ENCODE measurements around the gene ACR. TPM values are rescaled to one million over a fixed set of nuclear protein-coding genes. Genes with fewer than 3 reads are reported as not detected.
A peak's percentile ranks its signal among the peaks of the same experiment; 100 is the strongest.

Gene ACR
- total and polyA plus RNA-seq, 2 of the 13 experiments (the other 11 are each of a cell fraction or from before 2014, with no cell fraction given), result 0.15 TPM; not detected in 1

DNA sequence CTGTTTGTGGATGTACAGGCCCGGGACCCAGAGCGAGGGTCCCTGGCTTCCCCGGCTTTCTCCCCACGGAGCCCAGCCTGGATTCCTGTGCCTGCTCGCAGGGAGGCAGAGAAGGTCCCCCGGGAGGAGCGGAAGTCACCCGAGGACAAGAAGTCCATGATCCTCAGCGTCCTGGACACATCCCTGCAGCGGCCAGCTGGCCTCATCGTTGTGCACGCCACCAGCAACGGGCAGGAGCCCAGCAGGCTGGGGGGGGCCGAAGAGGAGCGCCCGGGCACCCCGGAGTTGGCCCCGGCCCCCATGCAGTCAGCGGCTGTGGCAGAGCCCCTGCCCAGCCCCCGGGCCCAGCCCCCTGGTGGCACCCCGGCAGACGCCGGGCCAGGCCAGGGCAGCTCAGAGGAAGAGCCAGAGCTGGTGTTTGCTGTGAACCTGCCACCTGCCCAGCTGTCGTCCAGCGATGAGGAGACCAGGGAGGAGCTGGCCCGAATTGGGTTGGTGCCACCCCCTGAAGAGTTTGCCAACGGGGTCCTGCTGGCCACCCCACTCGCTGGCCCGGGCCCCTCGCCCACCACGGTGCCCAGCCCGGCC, 16.7 kb upstream of the ACR start:
- ChIA-PET CTCF (ENCODE audit: low intra/inter-chr PET ratio, low total read pairs) (no interaction called here), POLR2A (no interaction called here)
- H4K20me1 ChIP-seq (ENCODE audit: insufficient read depth, low read length), result no peaks in the 10 kb centered on the region; the same call in 1 of the 2 replicates
- no peaks in the 10 kb centered on the region for H3K27me3 ChIP-seq (ENCODE audit: control insufficient read depth in 1 of 2, insufficient read depth in 2 of 2, low read length in 2 of 2)
- DNase-seq (ENCODE audit: low spot score) (no peak), ATAC-seq (no peak), FAIRE-seq (no peak)
- no peak overlapping the region for H3K4me2 ChIP-seq (ENCODE audit: low read depth, low read length)
- H3K4me3 ChIP-seq (replicated peaks in 1 of 3; ENCODE audit: insufficient read depth in 1 of 3, low read depth in 2 of 3, low read length in 3 of 3), result no peak overlapping the region
- in situ Hi-C loops (cut with HindIII; ENCODE audit: extremely low pct_ligation_motif_present, low pct_unique_long_range_greater_than_20kb) (no loop called here), intact Hi-C loops (cut with micrococcal nuclease; ENCODE audit: unreplicated experiment) (no loop called here)
- H3K9me3 ChIP-seq (ENCODE audit: low read length), result no peaks in the 10 kb centered on the region
- no peak overlapping the region for H3K9ac ChIP-seq (ENCODE audit: insufficient read depth, low read depth, low read length)
- no TSS peak for BruUV-seq (replicated peaks)
- no peaks in the 10 kb centered on the region for H3K79me2 ChIP-seq (ENCODE audit: insufficient read depth, low read length)
- TF ChIP-seq AGO2 (optimal IDR thresholded peaks at IDR 0.05; ENCODE audit: low read depth, low read length) (peak; percentile 49), ZNF326 (CRISPR knock-in tag; IDR thresholded peaks at IDR 0.05; ENCODE audit: borderline replicate concordance) (no peak), PRDM15 (CRISPR knock-in tag; IDR thresholded peaks at IDR 0.05) (no peak), HOMEZ (CRISPR knock-in tag; IDR thresholded peaks at IDR 0.05; ENCODE audit: low read depth) (no peak)
- peaks cover 15 to 33% of the 10 kb centered on the region in 2 experiments for H3K36me3 ChIP-seq (replicated peaks in 1 of 2; ENCODE audit: control insufficient read depth in 1 of 2, insufficient read depth in 2 of 2, low read length in 2 of 2)
- H2AFZ ChIP-seq (ENCODE audit: low read length), result no peak overlapping the region
- peaks cover 8% of the 10 kb centered on the region; the same call in 1 of the 2 replicates for H3K4me1 ChIP-seq (ENCODE audit: insufficient read depth, low read length)
- WGBS (ENCODE audit: low lambda C conversion rate), result 100% methylated on average over 4 of the region's 32 CpGs
- no peak overlapping the region for H3K27ac ChIP-seq (ENCODE audit: extremely low read length, insufficient read depth, low read length)

Data from HepG2 (cell line).